UCSD-AML1 (cell line): ENCODE results near the gene NLGN1.

Source experiments
- DNase-seq: peaks from one replicate; lab custom pipeline; 2025; ENCODE audit not compliant: unreplicated experiment; lab: John Stamatoyannopoulos, UW

NLGN1 gene

GRCh38 chr3:173703771-173704170 is 306.2 kb downstream of the NLGN1 start:
- no peak for DNase-seq

GRCh38 chr3:173706630-173707029 is 309.1 kb downstream of the NLGN1 start:
- no peak for DNase-seq

- DNase-seq: no peak
Observed at GRCh38 chr3:173708191-173708590, 310.6 kb downstream of the NLGN1 start.

GRCh38 chr3:173709026-173709425 is 311.5 kb downstream of the NLGN1 start:
- no peak for DNase-seq

- DNase-seq: no peak
Observed at GRCh38 chr3:173711619-173712018, 314.1 kb downstream of the NLGN1 start.

GRCh38 chr3:173719585-173719984 is 322.0 kb downstream of the NLGN1 start:
- DNase-seq: no peak

GRCh38 chr3:173725507-173725906 is 328.0 kb downstream of the NLGN1 start:
- DNase-seq: no peak

GRCh38 chr3:173730391-173730790 is 332.8 kb downstream of the NLGN1 start:
- DNase-seq: no peak

- DNase-seq: no peak
Observed at GRCh38 chr3:173732237-173732636, 334.7 kb downstream of the NLGN1 start.

GRCh38 chr3:173733029-173733652 is 335.6 kb downstream of the NLGN1 start:
- DNase-seq: no peak

GRCh38 chr3:173734473-173734872 is 336.9 kb downstream of the NLGN1 start:
- no peak for DNase-seq

GRCh38 chr3:173734895-173735294 is 337.4 kb downstream of the NLGN1 start:
- DNase-seq: no peak

GRCh38 chr3:173735841-173736240 is 338.3 kb downstream of the NLGN1 start:
- no peak for DNase-seq

- no peak for DNase-seq
Observed at GRCh38 chr3:173737167-173737808, 339.7 kb downstream of the NLGN1 start.

GRCh38 chr3:173739726-173740125 is 342.2 kb downstream of the NLGN1 start:
- DNase-seq: no peak

GRCh38 chr3:173742491-173742890 is 344.9 kb downstream of the NLGN1 start:
- no peak for DNase-seq

GRCh38 chr3:173743111-173743510 is 345.6 kb downstream of the NLGN1 start:
- DNase-seq: no peak

- DNase-seq: no peak
Observed at GRCh38 chr3:173743516-173743915, 346.0 kb downstream of the NLGN1 start.

GRCh38 chr3:173744479-173744878 is 346.9 kb downstream of the NLGN1 start:
- no peak for DNase-seq

- no peak for DNase-seq
Observed at GRCh38 chr3:173744895-173745294, 347.4 kb downstream of the NLGN1 start.

GRCh38 chr3:173745952-173746682 is 348.6 kb downstream of the NLGN1 start:
- no peak for DNase-seq

- DNase-seq: no peak
Observed at GRCh38 chr3:173747427-173747826, 349.9 kb downstream of the NLGN1 start.
